Right lobe of liver (tissue), 4 donors: ENCODE data around the gene EXOC3.

ENCODE experiments used
- CTCF ChIP-seq, 4 donors: fragments of 200-600 bp in 3 of 4; fragments of 450-650 bp in 1 of 4; IDR thresholded peaks; one replicate each; pipeline versions ENCODE4 v1.5.1 to v1.8.0; 2016 to 2022; ENCODE audit warnings: antibody characterized with exemption in 4 of 4, mild to moderate bottlenecking in 2 of 4
- POLR2A ChIP-seq: fragments of 450-650 bp; IDR thresholded peaks from one replicate; pipeline ENCODE4 v1.6.1; 2017; ENCODE audit warnings: antibody characterized with exemption, mild to moderate bottlenecking
- donor health status: DM: no; HTN: no; CAD: no.
- donor health status: DM: no; HTN: no; CAD: no.
- donor health status: DM: no; HTN: yes; CAD: no.

DNA sequence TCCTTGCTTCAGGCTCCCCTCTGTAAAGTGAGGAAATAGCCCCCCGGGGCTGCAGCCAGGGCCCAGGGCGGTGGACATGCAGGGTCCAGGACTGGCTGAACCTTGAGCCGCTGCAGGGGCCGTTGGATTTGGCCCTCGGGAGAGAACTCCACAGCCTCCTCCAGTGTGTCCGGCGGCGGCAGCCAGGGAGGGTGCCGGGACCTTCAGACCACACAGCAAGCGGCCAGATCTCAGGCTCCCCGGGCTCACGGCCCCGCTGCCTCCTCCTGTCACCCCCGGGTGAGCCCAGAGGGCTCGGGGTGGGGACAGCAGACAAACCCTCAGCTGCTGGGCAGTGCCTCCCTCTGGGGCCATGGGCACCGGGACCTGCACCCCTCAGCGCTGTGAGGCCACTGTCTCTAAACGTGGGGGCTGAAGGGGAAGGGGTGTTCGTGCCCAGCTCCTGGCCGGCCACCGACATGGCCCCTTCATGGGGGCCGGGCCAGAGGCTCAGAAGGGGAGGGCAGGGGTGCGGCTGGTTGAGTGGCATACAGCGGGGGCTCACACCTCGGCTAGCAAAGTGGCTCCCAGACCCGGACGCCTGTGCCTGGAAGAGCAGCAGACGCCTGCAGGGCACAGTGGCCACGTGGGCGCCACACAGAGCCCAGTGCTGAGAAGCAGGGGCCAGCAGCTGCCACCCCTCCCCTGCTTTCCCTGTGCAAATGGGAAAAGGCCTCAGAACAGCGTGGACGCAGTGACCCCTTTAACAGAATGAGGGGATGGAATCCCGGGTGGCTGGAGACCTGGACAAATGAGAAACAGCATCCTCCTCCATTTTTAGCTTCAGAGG is 61.6 kb downstream of the EXOC3 start:
- TF ChIP-seq CTCF (IDR thresholded peaks at IDR 0.05): no peak
- TF ChIP-seq POLR2A: no peak
